GM15510 (cell line): ENCODE data around the gene MTG1.

Experiments
- POLR2A ChIP-seq: IDR thresholded peaks from 3 replicates; pipeline ENCODE4 v1.6.1; 2011; ENCODE audit warnings: borderline replicate concordance; ENCODE audit not compliant: insufficient read length; ENCODE audit errors: extremely low read depth

MTG1 gene

GRCh38 chr10:133445751-133446708 is 52.1 kb downstream of the MTG1 start:
- TF ChIP-seq POLR2A: no peak

GRCh38 chr10:133446979-133447378 is 53.0 kb downstream of the MTG1 start:
- TF ChIP-seq POLR2A: no peak

- TF ChIP-seq POLR2A: no peak
Measured at GRCh38 chr10:133448120-133448519, 54.2 kb downstream of the MTG1 start.

- no peak for TF ChIP-seq POLR2A
Measured at GRCh38 chr10:133451346-133451745, 57.4 kb downstream of the MTG1 start.

- no peak for TF ChIP-seq POLR2A
Measured at GRCh38 chr10:133452453-133452852, 58.5 kb downstream of the MTG1 start.

- TF ChIP-seq POLR2A: no peak
Measured at GRCh38 chr10:133453516-133454203, 59.7 kb downstream of the MTG1 start, which contains the start of gene SCART1. TSS of gene SCART1 (plus strand) at chr10:133453945. CDS start at chr10:133453998, 53 bp downstream.

GRCh38 chr10:133454204-133454893 is 60.4 kb downstream of the MTG1 start:
- TF ChIP-seq POLR2A: no peak

- no peak for TF ChIP-seq POLR2A
Measured at GRCh38 chr10:133455196-133455595, 61.2 kb downstream of the MTG1 start.

GRCh38 chr10:133455611-133456031 is 61.7 kb downstream of the MTG1 start:
- TF ChIP-seq POLR2A: no peak

GRCh38 chr10:133456041-133456951 is 62.3 kb downstream of the MTG1 start:
- no peak for TF ChIP-seq POLR2A

- no peak for TF ChIP-seq POLR2A
Measured at GRCh38 chr10:133457100-133457841, 63.3 kb downstream of the MTG1 start.

GRCh38 chr10:133458021-133458709 is 64.2 kb downstream of the MTG1 start:
- TF ChIP-seq POLR2A: no peak

- no peak for TF ChIP-seq POLR2A
Measured at GRCh38 chr10:133458710-133459453, 64.9 kb downstream of the MTG1 start.
